Measurements from ENCODE around the gene ATP23. TPM values are rescaled to one million over a fixed set of nuclear protein-coding genes. Genes with fewer than 3 reads are reported as not detected.

ATP23 gene
- total RNA-seq, 6 experiments from 2014 or later = 2.2 to 7.9 (median 3.5) TPM

DNA sequence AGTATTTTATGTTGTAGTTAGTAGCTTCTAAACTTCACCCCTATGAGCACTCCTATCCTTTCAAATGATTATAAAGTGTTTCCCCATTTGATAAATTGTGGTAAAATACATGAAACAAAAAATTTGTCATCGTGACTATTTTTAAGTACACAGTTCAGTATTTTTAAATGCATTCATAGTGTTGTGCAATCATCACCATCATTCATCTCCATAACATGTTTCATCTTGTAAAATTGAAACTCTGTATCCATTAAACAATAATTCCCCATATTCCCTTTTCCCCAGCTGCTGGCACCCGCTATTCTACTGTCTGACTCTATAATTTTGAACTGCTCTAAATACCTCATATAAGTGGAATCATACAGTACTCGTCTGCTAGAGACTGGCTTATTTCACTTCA, 52.5 kb downstream of the ATP23 start:
- TF ChIP-seq CTCF (IDR thresholded peaks at IDR 0.05) (no peak), POLR2A (IDR thresholded peaks at IDR 0.05) (no peak)
- Histone ChIP-seq H3K36me3 (no peaks in the 10 kb centered on the region), H3K27me3 (no peaks in the 10 kb centered on the region), H3K4me1 (no peaks in the 10 kb centered on the region), H3K27ac (no peak overlapping the region), H3K4me3 (no peak overlapping the region), H3K9me3 (no peaks in the 10 kb centered on the region)
- DNase-seq (no peak), ATAC-seq (no peak)
- 44% methylated on average over 3 of the region's 3 CpGs for WGBS (ENCODE audit: insufficient coverage, low coverage, low lambda C conversion rate, missing lambda C conversion rate)
- intact Hi-C loops (cut with DNase I) = no loop called here

GRCh38 chr12:57996520-57996919, 55.2 kb downstream of the ATP23 start:
- no peak overlapping the region for H3K27ac ChIP-seq
- DNase-seq (no peak), ATAC-seq (no peak)
- H3K4me3 ChIP-seq = no peak overlapping the region
- H3K27me3 ChIP-seq = no peaks in the 10 kb centered on the region
- no peaks in the 10 kb centered on the region for H3K36me3 ChIP-seq
- H3K4me1 ChIP-seq = no peaks in the 10 kb centered on the region
- 61% methylated on average over 2 of the region's 2 CpGs for WGBS (ENCODE audit: insufficient coverage, low coverage, low lambda C conversion rate, missing lambda C conversion rate)
- intact Hi-C loops (cut with DNase I) = no loop called here
- TF ChIP-seq POLR2A (IDR thresholded peaks at IDR 0.05) = no peak
- no peaks in the 10 kb centered on the region for H3K9me3 ChIP-seq

DNA sequence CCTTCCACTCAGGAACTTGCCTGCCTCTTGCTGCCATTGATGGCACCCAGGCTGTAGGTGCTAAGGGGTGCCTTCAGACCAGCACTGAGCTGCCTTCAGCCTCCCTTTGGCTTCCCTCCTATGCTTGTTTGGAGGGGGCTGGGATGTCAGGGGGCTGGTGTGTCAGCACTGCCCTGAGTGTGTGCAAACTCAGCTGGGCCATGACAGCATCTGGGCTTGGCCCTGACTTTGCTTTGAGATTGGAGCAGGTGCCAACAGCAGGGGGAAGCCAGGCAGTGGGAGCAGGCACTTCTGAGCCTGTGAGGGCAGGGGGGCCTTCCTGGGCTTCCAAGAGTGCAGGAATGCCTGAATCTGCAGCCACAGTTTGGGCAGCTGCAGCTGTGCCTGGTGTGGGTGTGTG, 56.9 kb downstream of the ATP23 start:
- no peaks in the 10 kb centered on the region for H3K27me3 ChIP-seq
- no peak overlapping the region for H3K27ac ChIP-seq
- no peaks in the 10 kb centered on the region for H3K4me1 ChIP-seq
- intact Hi-C loops (cut with DNase I) = no loop called here
- ATAC-seq = no peak
- H3K4me3 ChIP-seq = no peak overlapping the region
- DNase-seq = no peak
- H3K9me3 ChIP-seq = no peaks in the 10 kb centered on the region
- no peaks in the 10 kb centered on the region for H3K36me3 ChIP-seq
- TF ChIP-seq POLR2A (IDR thresholded peaks at IDR 0.05) = no peak
- TF ChIP-seq CTCF (IDR thresholded peaks at IDR 0.05) = no peak

DNA sequence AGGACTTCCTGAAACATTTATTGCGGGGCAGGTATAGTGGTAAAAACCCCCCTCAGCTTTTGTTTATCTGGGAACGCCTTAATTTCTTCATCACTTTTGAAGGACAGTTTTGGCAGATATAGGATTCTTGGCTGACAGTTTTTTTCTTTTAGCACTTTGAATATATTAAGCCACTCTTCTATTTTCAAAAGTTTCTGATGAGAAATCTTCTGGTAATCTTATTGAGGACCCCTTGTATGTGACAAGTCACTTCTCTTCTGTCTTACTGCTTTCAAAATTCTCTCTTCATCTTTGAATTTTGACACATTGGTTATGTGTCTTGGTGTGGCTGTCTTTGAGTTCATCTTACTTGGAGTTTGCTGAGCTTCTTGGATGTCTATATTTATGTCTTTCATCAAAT, 59.1 kb downstream of the ATP23 start:
- ATAC-seq = no peak

GRCh38 chr12:58007875-58008274, 66.5 kb downstream of the ATP23 start:
- no peak for DNase-seq
- H3K9me3 ChIP-seq = no peaks in the 10 kb centered on the region
- TF ChIP-seq CTCF (IDR thresholded peaks at IDR 0.05) (no peak), POLR2A (IDR thresholded peaks at IDR 0.05) (no peak)
- H3K4me3 ChIP-seq = no peak overlapping the region
- H3K36me3 ChIP-seq = no peaks in the 10 kb centered on the region
- no peaks in the 10 kb centered on the region for H3K27me3 ChIP-seq
- H3K27ac ChIP-seq = no peak overlapping the region
- no peaks in the 10 kb centered on the region for H3K4me1 ChIP-seq
- no peak for ATAC-seq
- whole genome bisulfite sequencing (ENCODE audit: insufficient coverage, low coverage, low lambda C conversion rate, missing lambda C conversion rate) = 60% methylated on average over 3 of the region's 4 CpGs
- intact Hi-C loops (cut with DNase I) = no loop called here

More for the DNA sequence above, 59.1 kb downstream of the ATP23 start:
- Histone ChIP-seq H3K27me3 (no peaks in the 10 kb centered on the region), H3K36me3 (no peaks in the 10 kb centered on the region), H3K4me1 (no peaks in the 10 kb centered on the region), H3K4me3 (no peak overlapping the region), H3K27ac (no peak overlapping the region), H3K9me3 (no peaks in the 10 kb centered on the region)
- TF ChIP-seq CTCF (IDR thresholded peaks at IDR 0.05) (no peak), POLR2A (IDR thresholded peaks at IDR 0.05) (no peak)
- no peak for DNase-seq
- 63% methylated on average over 2 of the region's 2 CpGs for WGBS (ENCODE audit: insufficient coverage, low coverage, low lambda C conversion rate, missing lambda C conversion rate)
- intact Hi-C loops (cut with DNase I) = no loop called here

All from right lobe of liver (tissue), 6 donors.